ENCODE results near the gene RAB3IP. TPM values are rescaled to one million over a fixed set of nuclear protein-coding genes. Genes with fewer than 3 reads are reported as not detected.

Gene RAB3IP
- total and polyA plus RNA-seq, 7 experiments from 2014 or later, result 23.5 to 34.0 (median 25.8) TPM

- DNase-seq (no peak), ATAC-seq (no peak)
- H3K4me3 ChIP-seq (ENCODE audit: low read length), result no peak overlapping the region
- intact Hi-C loops (cut with micrococcal nuclease), result no loop called here
- ChIA-PET POLR2A (interaction anchor here (0.6 kb wide), 1 partner anchor 29 kb away, joined by 3 read pairs; no protein-coding TSS in a partner anchor), CTCF (no interaction called here)
- H3K9me3 ChIP-seq (ENCODE audit: control insufficient read depth in 2 of 3, low read length in 3 of 3), result no peaks in the 10 kb centered on the region
- no peak overlapping the region for H3K27ac Mint-ChIP-seq
- no peak overlapping the region for H3K4me3 Mint-ChIP-seq
- H3K27me3 ChIP-seq (ENCODE audit: control insufficient read depth in 2 of 2, insufficient read depth in 2 of 2, low read length in 2 of 2), result no peaks in the 10 kb centered on the region
- H3K27ac ChIP-seq (ENCODE audit: low read depth, low read length), result no peak overlapping the region
- no peaks in the 10 kb centered on the region for H3K36me3 ChIP-seq (ENCODE audit: control insufficient read depth in 2 of 3, insufficient read depth in 3 of 3, low read length in 3 of 3)
- H3K4me1 Mint-ChIP-seq, result no peaks in the 10 kb centered on the region
- peaks cover 6 to 41% (median 26%) of the 10 kb centered on the region in 5 donors for H3K27me3 Mint-ChIP-seq
- no peaks in the 10 kb centered on the region for H3K4me1 ChIP-seq (ENCODE audit: control insufficient read depth in 2 of 2, insufficient read depth in 2 of 2, low read length in 2 of 2)
- H3K9me3 Mint-ChIP-seq, result no peaks in the 10 kb centered on the region
- H3K36me3 Mint-ChIP-seq, result no peaks in the 10 kb centered on the region
Measured at GRCh38 chr12:69828897-69829296, 90.2 kb downstream of the RAB3IP start.

GRCh38 chr12:69833696-69834095, 95.0 kb downstream of the RAB3IP start:
- ChIA-PET CTCF (no interaction called here), POLR2A (no interaction called here)
- H3K4me1 Mint-ChIP-seq, result no peaks in the 10 kb centered on the region
- Histone ChIP-seq H3K9me3 (ENCODE audit: control insufficient read depth in 2 of 3, low read length in 3 of 3) (no peaks in the 10 kb centered on the region), H3K4me3 (ENCODE audit: low read length) (no peak overlapping the region), H3K27me3 (ENCODE audit: control insufficient read depth in 2 of 2, insufficient read depth in 2 of 2, low read length in 2 of 2) (no peaks in the 10 kb centered on the region), H3K4me1 (ENCODE audit: control insufficient read depth in 2 of 2, insufficient read depth in 2 of 2, low read length in 2 of 2) (no peaks in the 10 kb centered on the region), H3K27ac (ENCODE audit: low read depth, low read length) (no peak overlapping the region), H3K36me3 (ENCODE audit: control insufficient read depth in 2 of 3, insufficient read depth in 3 of 3, low read length in 3 of 3) (no peaks in the 10 kb centered on the region)
- DNase-seq (no peak), ATAC-seq (no peak)
- intact Hi-C loops (cut with micrococcal nuclease), result no loop called here
- no peaks in the 10 kb centered on the region for H3K9me3 Mint-ChIP-seq
- no peaks in the 10 kb centered on the region for H3K36me3 Mint-ChIP-seq
- H3K27me3 Mint-ChIP-seq, result peaks cover 0 to 23% (median 10%) of the 10 kb centered on the region in 5 donors
- no peak overlapping the region for H3K27ac Mint-ChIP-seq
- no peak overlapping the region for H3K4me3 Mint-ChIP-seq

- POLR2A ChIA-PET, result no interaction called here
- Histone ChIP-seq H3K27ac (ENCODE audit: low read depth, low read length) (no peak overlapping the region), H3K27me3 (ENCODE audit: control insufficient read depth in 2 of 2, insufficient read depth in 2 of 2, low read length in 2 of 2) (no peaks in the 10 kb centered on the region), H3K4me3 (ENCODE audit: low read length) (no peak overlapping the region), H3K9me3 (ENCODE audit: control insufficient read depth in 2 of 3, low read length in 3 of 3) (no peaks in the 10 kb centered on the region), H3K4me1 (ENCODE audit: control insufficient read depth in 2 of 2, insufficient read depth in 2 of 2, low read length in 2 of 2) (no peaks in the 10 kb centered on the region), H3K36me3 (ENCODE audit: control insufficient read depth in 2 of 3, insufficient read depth in 3 of 3, low read length in 3 of 3) (no peaks in the 10 kb centered on the region)
- intact Hi-C loops (cut with micrococcal nuclease), result no loop called here
- CTCF ChIA-PET, result no interaction called here
- DNase-seq (no peak), ATAC-seq (no peak)
- Mint-ChIP-seq H3K4me1 (no peaks in the 10 kb centered on the region), H3K27me3 (peaks cover 0 to 19% (median 10%) of the 10 kb centered on the region in 5 donors), H3K9me3 (no peaks in the 10 kb centered on the region), H3K27ac (no peak overlapping the region), H3K36me3 (no peaks in the 10 kb centered on the region), H3K4me3 (no peak overlapping the region)
Measured at GRCh38 chr12:69834147-69834546, 95.5 kb downstream of the RAB3IP start.

GRCh38 chr12:69834576-69834975, 95.9 kb downstream of the RAB3IP start:
- H3K27ac ChIP-seq (ENCODE audit: low read depth, low read length), result no peak overlapping the region
- POLR2A ChIA-PET, result no interaction called here
- no peaks in the 10 kb centered on the region for H3K4me1 ChIP-seq (ENCODE audit: control insufficient read depth in 2 of 2, insufficient read depth in 2 of 2, low read length in 2 of 2)
- H3K4me3 ChIP-seq (ENCODE audit: low read length), result no peak overlapping the region
- ATAC-seq, result no peak
- Mint-ChIP-seq H3K36me3 (no peaks in the 10 kb centered on the region), H3K9me3 (no peaks in the 10 kb centered on the region), H3K4me1 (no peaks in the 10 kb centered on the region), H3K4me3 (no peak overlapping the region), H3K27me3 (peaks cover 0 to 17% (median 10%) of the 10 kb centered on the region in 5 donors), H3K27ac (no peak overlapping the region)
- no peak for DNase-seq
- H3K27me3 ChIP-seq (ENCODE audit: control insufficient read depth in 2 of 2, insufficient read depth in 2 of 2, low read length in 2 of 2), result no peaks in the 10 kb centered on the region
- intact Hi-C loops (cut with micrococcal nuclease), result no loop called here
- no peaks in the 10 kb centered on the region for H3K9me3 ChIP-seq (ENCODE audit: control insufficient read depth in 2 of 3, low read length in 3 of 3)
- H3K36me3 ChIP-seq (ENCODE audit: control insufficient read depth in 2 of 3, insufficient read depth in 3 of 3, low read length in 3 of 3), result no peaks in the 10 kb centered on the region
- CTCF ChIA-PET, result no interaction called here

GRCh38 chr12:69835081-69835480, 96.4 kb downstream of the RAB3IP start:
- Histone ChIP-seq H3K36me3 (ENCODE audit: control insufficient read depth in 2 of 3, insufficient read depth in 3 of 3, low read length in 3 of 3) (no peaks in the 10 kb centered on the region), H3K27ac (ENCODE audit: low read depth, low read length) (no peak overlapping the region), H3K4me1 (ENCODE audit: control insufficient read depth in 2 of 2, insufficient read depth in 2 of 2, low read length in 2 of 2) (no peaks in the 10 kb centered on the region), H3K27me3 (ENCODE audit: control insufficient read depth in 2 of 2, insufficient read depth in 2 of 2, low read length in 2 of 2) (no peaks in the 10 kb centered on the region), H3K9me3 (ENCODE audit: control insufficient read depth in 2 of 3, low read length in 3 of 3) (no peaks in the 10 kb centered on the region), H3K4me3 (ENCODE audit: low read length) (no peak overlapping the region)
- POLR2A ChIA-PET, result no interaction called here
- H3K4me3 Mint-ChIP-seq, result no peak overlapping the region
- no peaks in the 10 kb centered on the region for H3K36me3 Mint-ChIP-seq
- H3K4me1 Mint-ChIP-seq, result no peaks in the 10 kb centered on the region
- ATAC-seq, result peak; percentile 26
- no peak for DNase-seq
- H3K27ac Mint-ChIP-seq, result no peak overlapping the region
- intact Hi-C loops (cut with micrococcal nuclease), result no loop called here
- H3K27me3 Mint-ChIP-seq, result peaks cover 0 to 17% (median 10%) of the 10 kb centered on the region in 5 donors
- CTCF ChIA-PET, result no interaction called here
- no peaks in the 10 kb centered on the region for H3K9me3 Mint-ChIP-seq

GRCh38 chr12:69836015-69836414, 97.4 kb downstream of the RAB3IP start:
- Mint-ChIP-seq H3K9me3 (no peaks in the 10 kb centered on the region), H3K27me3 (peaks cover 2 to 17% (median 14%) of the 10 kb centered on the region in 5 donors), H3K27ac (no peak overlapping the region), H3K36me3 (no peaks in the 10 kb centered on the region), H3K4me1 (no peaks in the 10 kb centered on the region), H3K4me3 (no peak overlapping the region)
- H3K36me3 ChIP-seq (ENCODE audit: control insufficient read depth in 2 of 3, insufficient read depth in 3 of 3, low read length in 3 of 3), result no peaks in the 10 kb centered on the region
- ChIA-PET CTCF (no interaction called here), POLR2A (no interaction called here)
- no peaks in the 10 kb centered on the region for H3K9me3 ChIP-seq (ENCODE audit: control insufficient read depth in 2 of 3, low read length in 3 of 3)
- no peaks in the 10 kb centered on the region for H3K27me3 ChIP-seq (ENCODE audit: control insufficient read depth in 2 of 2, insufficient read depth in 2 of 2, low read length in 2 of 2)
- no peak for ATAC-seq
- no peaks in the 10 kb centered on the region for H3K4me1 ChIP-seq (ENCODE audit: control insufficient read depth in 2 of 2, insufficient read depth in 2 of 2, low read length in 2 of 2)
- H3K27ac ChIP-seq (ENCODE audit: low read depth, low read length), result no peak overlapping the region
- no peak overlapping the region for H3K4me3 ChIP-seq (ENCODE audit: low read length)
- no peak for DNase-seq
- intact Hi-C loops (cut with micrococcal nuclease), result no loop called here

- Histone ChIP-seq H3K36me3 (ENCODE audit: control insufficient read depth in 2 of 3, insufficient read depth in 3 of 3, low read length in 3 of 3) (no peaks in the 10 kb centered on the region), H3K27me3 (ENCODE audit: control insufficient read depth in 2 of 2, insufficient read depth in 2 of 2, low read length in 2 of 2) (no peaks in the 10 kb centered on the region), H3K4me3 (ENCODE audit: low read length) (no peak overlapping the region), H3K4me1 (ENCODE audit: control insufficient read depth in 2 of 2, insufficient read depth in 2 of 2, low read length in 2 of 2) (no peaks in the 10 kb centered on the region), H3K27ac (ENCODE audit: low read depth, low read length) (no peak overlapping the region), H3K9me3 (ENCODE audit: control insufficient read depth in 2 of 3, low read length in 3 of 3) (no peaks in the 10 kb centered on the region)
- peaks cover 2 to 23% (median 14%) of the 10 kb centered on the region in 5 donors for H3K27me3 Mint-ChIP-seq
- CTCF ChIA-PET, result no interaction called here
- H3K27ac Mint-ChIP-seq, result no peak overlapping the region
- no peaks in the 10 kb centered on the region for H3K36me3 Mint-ChIP-seq
- ATAC-seq, result no peak
- POLR2A ChIA-PET, result no interaction called here
- no peak for DNase-seq
- intact Hi-C loops (cut with micrococcal nuclease), result no loop called here
- no peaks in the 10 kb centered on the region for H3K9me3 Mint-ChIP-seq
- no peak overlapping the region for H3K4me3 Mint-ChIP-seq
- H3K4me1 Mint-ChIP-seq, result no peaks in the 10 kb centered on the region
Measured at GRCh38 chr12:69837191-69837590, 98.5 kb downstream of the RAB3IP start.
